Measurements from ENCODE around the gene MISP.

MISP gene

DNA sequence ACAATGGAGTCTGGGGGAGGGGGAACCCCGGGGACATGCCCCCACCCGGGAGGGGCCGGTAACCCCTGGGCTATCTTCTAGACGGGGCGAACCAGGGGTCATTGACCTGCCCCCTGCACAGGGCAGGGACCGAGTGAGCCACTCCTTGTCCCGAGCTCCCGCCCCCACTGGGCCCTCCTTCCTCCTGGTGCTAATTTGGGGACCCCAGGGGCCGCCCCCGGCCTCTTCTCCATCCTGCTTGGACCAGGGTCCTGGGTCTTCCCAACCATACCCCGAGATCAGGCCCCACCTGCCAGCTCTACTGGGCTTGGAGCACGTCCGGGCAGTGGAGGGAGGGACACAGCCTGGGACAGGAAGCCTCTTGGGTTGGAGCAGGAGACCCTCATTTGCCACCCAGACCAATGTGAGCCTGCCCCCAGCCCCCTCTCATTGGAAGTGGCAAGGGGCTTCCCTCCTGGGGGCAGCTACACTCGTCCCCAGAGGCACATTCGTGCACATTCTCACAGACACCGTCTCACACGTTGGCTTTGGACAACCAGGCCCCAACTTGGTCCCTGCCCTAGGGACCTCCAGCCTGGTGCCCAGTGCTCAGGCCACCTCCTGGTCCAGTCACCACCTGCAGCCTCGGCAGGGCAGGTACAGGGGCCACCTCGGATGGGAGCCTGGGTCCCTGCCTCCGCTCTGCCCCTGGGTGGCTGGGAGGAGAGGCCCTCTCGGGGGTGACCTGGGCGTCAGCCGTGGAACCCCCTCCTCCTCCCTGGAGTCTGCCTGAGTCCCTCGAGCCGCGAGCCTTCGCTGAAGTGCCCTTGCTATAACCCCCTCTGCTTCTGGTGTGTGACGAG is 3.3 kb upstream of the MISP start:
- no peak for DNase-seq

DNA sequence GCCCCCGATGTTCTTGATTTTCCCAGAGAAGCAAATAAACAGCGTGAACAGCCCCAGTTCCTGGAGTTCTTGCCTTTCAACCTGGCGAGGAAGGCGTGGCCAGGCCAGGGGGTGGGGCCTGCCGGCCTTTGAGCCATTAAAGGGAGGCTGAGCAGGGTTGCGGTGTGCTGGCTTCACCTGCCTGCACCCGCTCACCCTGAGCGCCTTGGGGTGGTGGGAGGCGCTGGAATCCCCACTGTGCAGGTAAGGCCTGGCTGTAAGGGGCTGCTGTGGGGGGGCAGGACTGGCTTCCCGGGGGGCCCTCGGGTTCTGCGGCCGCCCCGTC is 2.7 kb upstream of the MISP start:
- no peak for DNase-seq

DNA sequence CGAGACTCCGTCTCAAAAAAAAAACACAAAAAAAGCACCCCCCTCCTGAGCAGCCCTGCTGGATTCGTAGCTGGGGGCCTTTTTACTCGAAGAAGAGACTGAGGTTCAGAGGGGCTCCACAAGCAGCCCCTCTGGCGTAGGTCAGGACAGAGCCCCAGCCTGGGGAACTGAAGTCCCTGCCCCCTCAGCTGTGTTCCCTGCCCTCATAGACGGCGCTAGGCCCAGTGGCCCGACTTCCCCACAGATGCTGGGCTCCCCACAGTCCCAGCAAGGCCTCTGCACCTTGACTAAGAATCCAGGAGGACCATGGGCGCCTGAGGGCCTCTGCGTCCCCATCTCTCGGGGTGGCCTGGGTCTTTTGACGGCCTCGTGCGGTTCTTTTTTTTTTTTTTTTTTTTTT is 1.1 kb upstream of the MISP start:
- no peak for DNase-seq

DNA sequence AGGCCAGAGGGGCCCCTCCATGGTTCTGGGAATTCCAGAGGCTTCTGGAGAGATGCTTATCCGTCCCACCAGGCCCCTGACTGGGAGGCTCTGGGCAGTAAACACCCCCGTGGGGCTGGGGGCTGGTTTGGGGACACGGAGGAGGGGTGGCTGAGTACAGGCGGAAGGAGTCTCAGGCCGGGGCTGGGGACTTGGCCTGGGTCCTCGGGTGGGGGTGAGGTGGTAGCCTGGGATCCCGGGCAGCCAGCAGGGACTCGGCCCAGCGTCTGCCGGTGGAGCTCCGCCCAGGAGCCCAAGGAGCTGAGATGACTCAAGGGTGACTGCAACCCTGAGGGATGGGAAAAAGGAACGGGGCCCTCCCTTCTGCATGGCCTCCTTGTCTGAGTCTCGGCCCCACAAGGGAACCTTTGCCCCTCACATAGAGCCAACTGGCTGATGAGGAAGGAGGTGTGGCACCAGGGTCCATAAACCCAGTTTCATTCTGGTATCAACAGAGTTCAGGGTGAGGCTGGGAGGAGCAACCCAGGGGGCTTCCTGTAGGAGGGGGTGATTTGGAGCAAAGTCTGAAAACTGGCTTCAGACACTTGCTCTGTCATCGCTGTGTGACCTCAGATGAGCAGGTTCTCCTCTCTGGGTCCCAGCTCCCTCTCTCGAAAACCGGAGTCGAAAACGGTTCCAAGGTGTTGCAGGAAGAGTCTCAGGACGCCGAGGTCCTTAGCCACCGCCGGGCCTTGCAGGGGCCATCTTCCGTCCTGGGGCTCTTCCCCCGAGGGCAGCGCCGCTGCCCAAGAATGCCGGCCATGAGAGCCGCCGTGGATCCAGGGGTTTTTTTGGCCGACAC is 809 bp downstream of the MISP start:
- DNase-seq = peak; percentile 67 to 70

DNA sequence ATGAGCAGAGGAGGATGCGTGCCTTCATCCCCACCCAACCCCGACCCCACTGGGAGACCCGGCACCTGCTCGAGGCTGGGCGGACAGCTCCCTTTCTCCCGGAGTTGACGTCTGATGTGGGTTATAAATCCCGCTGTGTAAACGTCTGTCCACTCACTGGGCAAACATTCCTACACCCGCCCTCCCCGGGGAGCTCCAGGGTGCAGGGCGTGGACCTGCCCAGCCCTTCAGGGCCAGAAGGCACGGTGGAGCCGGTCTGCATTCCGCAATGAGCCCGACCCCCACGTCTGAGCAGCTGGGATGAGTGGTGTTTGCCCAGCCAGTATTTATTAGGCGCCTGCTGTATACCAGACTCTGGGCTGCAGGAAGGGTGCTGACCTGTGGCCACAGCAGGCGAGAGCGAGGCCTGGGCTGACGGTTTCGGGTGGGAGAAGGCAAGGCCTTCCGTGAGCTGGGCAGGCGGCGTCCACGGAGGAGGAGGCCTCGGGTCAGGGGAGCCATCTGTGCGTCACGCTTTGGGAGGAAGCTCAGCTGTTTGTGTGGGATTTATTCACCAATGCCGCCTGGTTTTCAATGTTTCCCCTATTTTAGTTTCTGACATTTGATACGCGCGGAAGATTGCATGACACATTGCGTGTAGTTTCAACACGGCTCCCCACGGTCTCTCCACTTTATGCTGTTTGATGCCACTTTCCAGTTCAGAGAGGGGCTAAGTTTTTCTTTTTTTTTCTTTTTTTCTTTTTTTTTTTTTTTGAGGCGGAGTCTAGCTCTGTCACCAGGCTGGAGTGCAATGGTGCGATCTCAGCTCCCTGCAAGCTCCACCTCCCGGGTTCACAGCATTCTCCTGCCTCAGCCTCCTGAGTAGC is 2.0 kb downstream of the MISP start:
- DNase-seq = peak; percentile 63 to 79

DNA sequence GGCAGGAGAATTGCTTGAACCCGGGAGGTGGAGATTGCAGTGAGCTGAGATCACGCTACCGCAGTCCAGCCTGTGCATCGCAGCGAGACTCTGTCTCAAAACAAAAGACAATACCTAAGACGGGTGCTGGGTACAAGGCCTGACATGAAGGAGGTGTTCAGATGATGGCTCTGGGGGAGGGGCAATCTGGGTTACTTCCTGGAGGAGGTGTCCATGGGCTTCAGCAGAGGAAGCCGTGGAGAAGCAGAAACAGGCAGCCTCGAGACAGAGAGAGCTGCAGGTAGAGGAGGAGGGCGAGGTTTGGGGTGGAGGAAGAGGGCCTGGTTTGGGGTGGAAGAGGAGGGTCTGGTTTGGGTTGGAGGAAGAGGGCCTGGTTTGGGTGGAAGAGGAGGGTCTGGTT is 3.6 kb downstream of the MISP start:
- DNase-seq = no peak

DNA sequence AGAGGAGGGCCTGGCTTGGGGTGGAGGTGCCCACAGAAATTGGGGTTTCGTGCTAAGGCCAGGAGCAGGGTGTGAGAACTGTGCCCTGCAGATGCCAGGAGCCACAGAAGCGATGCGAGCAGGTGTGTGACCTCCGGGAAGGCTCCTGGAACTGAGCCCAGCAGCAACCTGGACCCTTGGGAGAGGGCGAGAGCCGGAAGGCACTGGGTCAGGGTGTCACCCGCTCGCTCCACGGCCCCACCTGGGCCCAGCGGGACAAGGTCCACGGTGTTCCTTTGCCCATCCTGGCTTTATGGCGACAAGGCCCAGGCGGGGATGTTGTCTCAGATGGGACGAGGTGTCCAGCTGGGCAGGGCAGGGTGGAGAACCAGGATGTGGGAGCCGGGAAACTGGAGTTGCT is 4.2 kb downstream of the MISP start:
- DNase-seq = no peak

DNA sequence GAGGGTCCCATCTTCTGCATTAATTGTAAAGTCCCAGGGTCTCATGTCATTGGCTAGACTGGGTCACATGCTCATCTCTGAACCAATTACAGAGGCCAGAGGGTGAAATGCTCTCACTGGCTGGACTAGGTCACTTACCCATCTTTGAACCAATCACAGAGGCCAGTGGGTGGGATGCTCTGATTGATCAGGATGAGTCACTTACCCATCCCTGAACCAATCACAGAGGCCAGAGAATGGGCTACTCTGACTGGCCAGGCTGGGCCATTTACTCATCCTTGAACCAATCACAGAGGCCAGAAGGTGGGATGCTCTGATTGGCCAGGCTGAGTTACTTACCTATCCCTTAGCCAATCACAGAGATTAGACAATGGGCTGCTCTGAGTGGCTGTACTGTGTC is 5.3 kb downstream of the MISP start:
- no peak for DNase-seq

DNA sequence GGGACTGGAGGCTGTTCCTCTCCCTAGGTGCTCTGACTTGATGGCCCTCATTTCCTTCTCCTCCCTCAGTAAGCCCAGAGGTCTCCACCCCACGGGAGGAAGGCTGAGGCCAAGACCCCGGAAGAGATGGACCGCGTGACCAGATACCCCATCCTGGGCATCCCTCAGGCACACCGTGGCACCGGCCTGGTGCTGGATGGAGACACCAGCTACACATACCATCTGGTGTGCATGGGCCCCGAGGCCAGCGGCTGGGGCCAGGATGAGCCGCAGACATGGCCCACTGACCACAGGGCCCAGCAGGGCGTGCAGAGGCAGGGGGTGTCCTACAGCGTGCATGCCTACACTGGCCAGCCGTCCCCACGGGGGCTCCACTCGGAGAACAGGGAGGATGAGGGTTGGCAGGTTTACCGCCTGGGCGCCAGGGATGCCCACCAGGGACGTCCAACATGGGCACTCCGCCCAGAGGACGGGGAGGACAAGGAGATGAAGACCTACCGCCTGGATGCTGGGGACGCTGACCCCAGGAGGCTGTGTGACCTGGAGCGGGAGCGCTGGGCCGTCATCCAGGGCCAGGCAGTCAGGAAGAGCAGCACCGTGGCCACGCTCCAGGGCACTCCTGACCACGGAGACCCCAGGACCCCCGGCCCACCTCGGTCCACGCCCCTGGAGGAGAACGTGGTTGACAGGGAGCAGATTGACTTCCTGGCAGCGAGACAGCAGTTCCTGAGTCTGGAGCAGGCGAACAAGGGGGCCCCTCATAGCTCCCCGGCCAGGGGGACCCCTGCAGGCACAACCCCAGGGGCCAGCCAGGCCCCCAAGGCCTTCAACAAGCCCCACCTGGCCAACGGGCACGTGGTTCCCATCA is 6.1 kb downstream of the MISP start:
- DNase-seq = no peak

DNA sequence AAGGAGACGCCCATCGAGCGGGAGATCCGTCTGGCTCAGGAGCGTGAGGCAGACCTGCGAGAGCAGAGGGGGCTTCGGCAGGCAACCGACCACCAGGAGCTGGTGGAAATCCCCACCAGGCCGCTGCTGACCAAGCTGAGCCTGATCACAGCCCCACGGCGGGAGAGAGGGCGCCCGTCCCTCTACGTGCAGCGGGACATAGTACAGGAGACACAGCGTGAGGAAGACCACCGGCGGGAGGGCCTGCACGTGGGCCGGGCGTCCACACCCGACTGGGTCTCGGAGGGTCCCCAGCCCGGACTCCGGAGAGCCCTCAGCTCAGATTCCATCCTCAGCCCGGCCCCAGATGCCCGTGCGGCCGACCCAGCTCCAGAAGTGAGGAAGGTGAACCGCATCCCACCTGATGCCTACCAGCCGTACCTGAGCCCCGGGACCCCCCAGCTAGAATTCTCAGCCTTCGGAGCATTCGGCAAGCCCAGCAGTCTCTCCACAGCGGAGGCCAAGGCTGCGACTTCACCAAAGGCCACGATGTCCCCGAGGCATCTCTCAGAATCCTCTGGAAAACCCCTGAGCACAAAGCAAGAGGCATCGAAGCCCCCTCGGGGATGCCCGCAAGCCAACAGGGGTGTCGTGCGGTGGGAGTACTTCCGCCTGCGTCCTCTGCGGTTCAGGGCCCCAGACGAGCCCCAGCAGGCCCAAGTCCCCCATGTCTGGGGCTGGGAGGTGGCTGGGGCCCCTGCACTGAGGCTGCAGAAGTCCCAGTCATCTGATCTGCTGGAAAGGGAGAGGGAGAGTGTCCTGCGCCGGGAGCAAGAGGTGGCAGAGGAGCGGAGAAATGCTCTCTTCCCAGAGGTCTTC is 7.1 kb downstream of the MISP start:
- DNase-seq = no peak

DNA sequence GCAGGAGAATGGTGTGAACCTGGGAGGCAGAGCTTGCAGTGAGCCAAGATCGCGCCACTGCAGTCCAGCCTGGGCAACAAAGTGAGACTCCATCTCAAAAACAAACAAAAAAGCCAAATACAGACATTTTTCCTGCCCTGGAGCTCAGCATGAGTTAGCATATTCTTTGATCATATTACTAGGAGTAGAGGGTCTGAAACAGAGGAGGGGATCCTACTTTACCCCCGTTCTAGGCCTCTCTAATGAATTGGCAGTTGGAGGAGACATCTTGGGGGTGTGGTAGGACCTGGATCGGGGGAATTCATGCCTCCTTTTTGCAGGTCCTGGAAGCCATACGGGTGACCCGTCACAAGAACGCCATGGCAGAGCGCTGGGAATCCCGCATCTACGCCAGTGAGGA is 12.3 kb downstream of the MISP start:
- DNase-seq = no peak

DNA sequence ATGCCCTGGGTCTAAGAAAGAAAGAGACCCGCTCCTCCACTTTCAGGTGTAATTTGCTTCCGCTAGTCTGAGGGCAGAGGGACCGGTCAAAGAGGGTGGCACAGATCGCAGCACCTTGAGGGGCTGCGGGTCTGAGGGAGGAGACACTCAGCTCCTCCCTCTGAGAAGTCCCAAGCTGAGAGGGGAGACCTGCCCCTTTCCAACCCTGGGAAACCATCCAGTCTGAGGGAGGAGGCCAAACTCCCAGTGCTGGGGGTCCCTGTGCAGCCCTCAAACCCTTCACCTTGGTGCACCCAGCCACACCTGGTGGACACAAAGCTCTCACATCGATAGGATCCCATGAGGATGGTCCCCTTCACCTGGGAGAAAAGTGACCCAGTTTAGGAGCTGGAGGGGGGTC is 13.0 kb downstream of the MISP start:
- DNase-seq = no peak

DNA sequence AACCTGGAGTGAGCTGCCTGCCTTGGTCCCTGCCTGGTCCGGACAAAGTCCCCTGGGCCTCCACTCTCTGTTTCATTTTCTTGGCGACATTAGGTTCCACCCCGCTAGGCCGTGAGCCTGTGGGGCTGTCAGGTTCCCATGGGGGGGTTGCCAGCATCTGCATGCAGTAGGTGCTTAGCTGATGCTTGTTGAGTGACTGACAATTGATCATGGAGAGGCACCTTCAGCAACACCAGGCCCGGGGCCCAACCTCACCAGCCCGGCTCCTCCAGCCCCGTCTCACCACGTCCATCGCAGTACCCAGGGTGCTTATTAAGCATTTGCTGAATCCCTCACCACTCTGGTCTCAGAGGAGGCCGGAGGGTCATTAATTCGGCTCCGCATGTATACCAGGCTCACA is 13.4 kb downstream of the MISP start:
- no peak for DNase-seq

DNA sequence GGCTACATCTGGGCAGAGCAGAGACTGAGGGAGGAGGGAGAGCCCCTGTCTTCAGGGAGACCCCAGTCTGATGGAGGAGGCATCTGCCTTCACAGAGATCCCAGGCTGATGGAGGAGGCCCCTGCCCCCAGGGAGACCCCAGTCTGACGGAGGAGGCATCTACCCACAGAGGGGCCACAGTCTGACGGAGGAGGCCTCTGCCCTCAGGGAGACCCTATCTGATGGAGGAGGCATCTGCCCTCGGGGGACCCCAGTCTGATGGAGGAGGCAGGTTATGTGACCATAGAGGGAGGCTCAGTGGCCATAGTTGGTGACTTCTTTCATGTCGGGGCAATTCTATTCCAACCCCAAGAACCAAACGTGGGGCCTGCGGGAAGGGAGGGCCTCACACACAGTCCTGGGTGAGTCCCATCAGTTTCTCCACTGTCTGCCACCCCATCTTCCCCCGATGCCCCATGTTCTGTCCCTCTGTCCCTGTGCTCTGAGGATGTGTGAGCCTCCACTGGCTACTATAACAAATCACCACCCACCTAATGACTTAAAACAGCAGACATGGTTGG is 14.3 kb downstream of the MISP start:
- DNase-seq = no peak

DNA sequence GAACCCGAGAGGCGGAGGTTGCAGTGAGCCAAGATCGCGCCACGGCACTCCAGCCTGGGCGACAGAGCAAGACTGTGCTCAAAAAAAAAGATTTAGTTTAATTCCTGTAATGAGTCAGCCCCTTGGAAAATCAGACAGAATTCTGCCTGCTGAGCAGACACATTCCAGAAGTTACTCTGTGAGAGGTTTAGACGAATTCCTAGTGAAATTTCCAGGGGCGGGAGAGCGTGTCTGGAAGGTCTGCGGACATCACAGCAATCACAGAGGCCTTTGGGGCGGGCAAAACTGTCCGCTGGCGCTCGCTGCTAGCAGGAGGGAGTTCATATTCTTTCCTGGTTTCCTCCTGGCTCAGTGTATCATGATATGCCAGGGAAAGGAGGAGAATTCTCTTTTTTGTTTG is 17.5 kb downstream of the MISP start:
- no peak for DNase-seq

DNA sequence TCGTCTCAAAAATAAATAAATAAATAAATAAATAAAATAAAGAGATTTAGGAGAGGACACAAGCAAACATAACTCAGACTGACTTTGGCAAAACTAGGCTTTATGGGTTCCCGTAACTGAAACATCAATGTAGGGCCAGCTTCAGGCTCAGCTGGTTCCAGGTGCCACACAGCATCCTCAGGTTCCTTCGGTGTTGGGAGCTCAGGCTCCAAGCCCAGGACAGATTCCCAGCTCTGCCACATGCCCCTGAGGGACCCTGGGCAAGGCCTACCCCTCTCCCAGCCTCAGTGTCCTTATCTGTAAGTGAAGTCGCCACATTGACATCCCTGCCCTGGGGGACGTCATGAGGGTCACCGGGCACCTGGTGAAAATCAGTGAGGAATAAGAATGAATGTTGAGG is 18.7 kb downstream of the MISP start:
- DNase-seq = no peak

DNA sequence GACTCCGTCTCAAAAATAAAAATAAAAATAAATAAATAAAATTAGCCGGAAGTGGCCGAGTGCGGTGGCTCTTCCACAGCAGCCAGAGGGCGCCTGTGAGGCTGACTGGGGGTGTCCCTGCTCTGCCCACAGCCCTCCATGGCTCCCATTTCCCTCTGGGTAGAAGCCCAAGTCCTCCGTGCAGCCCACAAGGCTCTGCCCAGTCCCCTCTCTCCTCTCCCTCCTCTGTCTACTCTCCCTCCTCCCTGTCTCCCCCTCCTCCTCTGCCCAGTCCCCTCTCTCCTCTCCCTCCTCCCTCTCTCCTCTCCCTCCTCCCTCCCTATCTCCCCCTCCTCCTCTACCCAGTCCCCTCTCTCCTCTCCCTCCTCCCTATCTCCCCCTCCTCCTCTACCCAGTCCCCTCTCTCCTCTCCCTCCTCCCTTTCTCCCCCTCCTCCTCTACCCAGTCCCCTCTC is 20.4 kb downstream of the MISP start:
- peak; percentile 59 to 66 for DNase-seq

DNA sequence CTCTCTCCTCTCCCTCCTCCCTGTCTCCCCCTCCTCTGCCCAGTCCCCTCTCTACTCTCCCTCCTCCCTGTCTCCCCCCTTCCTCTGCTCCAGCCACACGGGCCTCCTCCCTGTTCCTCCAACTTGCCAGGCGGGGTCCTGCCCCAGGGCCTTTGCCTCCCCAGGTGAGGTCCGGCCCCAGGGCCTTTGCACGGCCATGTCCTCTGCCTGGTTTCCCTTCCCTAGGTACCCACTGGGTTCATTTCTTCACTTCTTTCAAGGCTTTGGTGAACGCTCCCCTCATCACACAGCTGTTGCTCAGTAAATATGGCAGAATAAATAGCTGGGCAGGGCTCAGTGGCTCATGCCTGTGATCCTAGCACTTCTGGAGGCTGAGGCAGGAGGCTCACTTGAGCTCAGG is 21.2 kb downstream of the MISP start:
- DNase-seq = no peak

DNA sequence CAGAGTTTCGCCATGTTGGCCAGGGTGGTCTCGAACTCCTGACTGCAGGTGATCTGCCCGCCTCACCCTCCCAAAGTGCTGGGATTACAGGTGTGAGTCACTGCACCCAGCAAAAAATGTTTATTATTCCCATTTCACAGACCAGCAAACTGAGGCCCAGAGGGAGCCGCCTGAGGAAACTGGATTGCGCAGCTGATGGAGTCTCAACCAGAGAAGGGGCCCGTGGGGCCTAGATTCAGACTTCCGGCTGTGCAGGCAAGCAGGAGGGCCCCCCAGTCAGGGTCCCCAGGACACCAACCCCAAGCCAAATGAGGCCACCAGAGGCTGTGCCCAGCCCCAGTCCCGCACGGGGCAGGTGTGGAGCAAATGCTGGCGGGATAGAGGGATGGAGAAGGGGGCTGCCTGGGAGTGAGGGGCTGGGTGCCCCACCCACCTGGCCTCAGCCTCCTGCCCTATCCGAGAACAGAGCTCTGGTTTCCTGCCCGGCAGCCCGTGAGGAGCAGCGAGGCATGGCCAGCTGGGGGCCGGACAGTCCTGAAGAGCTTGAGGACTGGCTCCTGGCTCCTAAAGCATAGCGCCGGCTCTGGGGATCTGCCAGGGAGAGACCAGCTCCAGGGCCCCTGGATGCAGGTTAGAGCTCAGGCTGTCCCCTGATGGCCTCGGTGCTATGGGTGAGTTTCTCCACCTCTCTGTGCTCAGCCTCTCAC is 22.0 kb downstream of the MISP start:
- DNase-seq = no peak

DNA sequence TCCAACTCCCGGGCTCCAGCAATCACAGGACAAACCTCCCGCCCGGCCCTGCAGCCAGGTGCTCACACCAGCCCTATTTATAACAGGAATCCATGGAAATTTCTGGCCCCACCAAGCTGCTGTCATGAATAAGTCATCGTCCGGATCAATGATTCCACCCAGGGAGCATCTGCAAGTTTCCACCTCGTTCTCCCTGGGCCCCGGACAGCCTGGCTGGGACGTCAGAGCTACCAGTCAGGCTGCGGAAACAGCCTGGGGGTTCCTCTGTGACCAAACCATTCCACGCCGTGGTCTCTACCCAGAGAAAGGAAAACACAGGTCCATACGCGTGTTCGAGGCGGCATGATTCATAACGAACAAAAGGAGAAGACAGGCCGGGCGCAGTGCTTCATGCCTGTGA is 25.6 kb downstream of the MISP start:
- DNase-seq = no peak

Measured in SW 1271 (cell line).